Jurkat, Clone E6-1 (cell line): Measurements from ENCODE around the gene FOXE3.
"Not testable (repeated sequence)": the region's sequence is repeated elsewhere in the genome, so short reads cannot be mapped to it uniquely, and the experiment has no call there.

Experiments
- DNase-seq: peaks from one replicate; pipeline ENCODE4 v3.0.0-alpha.2; 2011; ENCODE audit warnings: low read depth, low spot score
- H3K4me3 ChIP-seq: 2 replicates; pipeline ENCODE4 v1.5.1; 2011; ENCODE audit warnings: mild to moderate bottlenecking, low read length, control low read depth, moderate library complexity

FOXE3 gene

DNA sequence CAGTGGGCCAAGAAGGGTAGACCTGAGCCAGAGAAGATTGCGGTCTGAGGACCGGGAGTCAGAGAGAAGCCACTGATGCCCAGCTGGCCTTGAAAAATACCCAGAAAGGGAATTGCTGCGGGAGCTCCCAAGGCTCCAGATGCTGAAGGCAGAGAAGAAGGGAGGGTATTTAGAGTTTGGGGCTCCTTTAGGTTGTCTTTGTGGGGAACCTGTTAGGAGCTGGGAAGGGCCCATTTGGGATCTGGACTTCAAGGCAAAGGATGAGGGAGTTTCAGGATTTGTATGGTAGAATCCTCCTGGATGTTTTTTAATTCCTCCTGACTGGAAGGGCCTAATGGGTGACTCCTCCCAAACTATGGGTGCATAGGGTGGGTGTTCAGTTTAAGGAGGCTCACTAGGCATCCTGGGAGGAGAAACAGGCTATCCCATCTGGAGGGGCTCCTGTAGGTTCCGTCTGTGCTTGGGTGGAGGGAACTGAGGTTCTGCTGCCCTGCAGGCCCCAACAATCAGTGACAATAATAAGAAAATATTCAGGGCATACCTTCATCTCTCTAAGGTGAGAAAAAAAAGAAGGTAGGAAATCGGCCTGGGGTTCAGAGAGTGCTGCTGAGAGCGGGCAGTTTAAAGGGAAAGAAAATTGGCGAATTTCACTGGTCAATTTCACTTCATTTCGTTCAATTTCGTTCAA lies 26.9 kb downstream of the FOXE3 start:
- H3K4me3 ChIP-seq, result no peak overlapping the region
- DNase-seq, result no peak

DNA sequence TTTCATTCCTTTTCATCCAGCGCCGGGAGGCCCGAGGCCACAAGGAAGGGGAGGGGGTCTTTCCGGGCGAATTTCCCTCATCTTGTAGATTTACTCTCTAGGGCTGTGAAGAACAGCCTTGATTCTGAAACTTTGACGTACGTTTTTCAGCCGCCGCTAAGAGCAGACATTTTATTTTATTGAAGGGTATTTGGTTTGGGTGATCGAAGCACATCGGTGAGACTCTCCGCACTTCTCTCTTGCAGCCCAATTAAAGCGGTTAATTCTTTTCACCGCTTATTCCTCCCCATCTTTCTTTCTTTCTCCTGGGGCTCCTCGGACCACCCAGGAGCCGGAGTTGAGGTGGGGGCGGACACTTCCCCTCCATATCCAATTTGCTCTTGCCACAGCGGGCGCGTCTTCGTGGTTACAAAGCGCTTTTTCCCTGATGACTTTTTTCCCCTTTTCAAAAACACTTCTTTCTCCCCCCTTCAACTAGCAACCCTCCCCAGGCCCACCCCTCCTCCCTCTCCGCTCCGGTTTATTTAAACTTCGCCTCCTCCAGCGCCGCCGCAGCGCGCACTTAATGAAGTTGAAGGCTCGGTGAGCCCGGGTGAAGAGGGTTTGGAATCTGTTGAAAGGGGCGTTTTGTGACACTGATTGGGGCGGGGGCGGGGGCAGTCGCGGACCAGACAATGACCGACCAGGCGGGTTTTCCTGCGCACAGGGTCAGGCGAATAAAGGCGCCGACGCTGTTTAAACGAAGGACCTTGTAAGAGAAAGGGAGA lies 27.6 kb downstream of the FOXE3 start:
- DNase-seq, result no peak
- no peak overlapping the region for H3K4me3 ChIP-seq

DNA sequence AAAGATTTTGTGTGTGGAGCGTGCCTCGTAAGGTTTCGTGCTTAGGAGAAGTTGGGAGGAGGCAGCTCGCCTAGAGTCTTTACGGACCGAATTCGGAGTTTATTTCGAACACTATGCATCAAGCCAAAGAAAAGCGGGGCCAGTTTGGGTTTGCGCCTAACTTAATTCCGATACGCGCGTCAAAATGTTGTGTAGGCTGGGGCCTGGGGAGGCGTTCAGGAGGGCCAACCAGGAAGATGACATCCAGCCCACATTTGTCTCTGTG lies 28.1 kb downstream of the FOXE3 start:
- no peak overlapping the region for H3K4me3 ChIP-seq
- no peak for DNase-seq

DNA sequence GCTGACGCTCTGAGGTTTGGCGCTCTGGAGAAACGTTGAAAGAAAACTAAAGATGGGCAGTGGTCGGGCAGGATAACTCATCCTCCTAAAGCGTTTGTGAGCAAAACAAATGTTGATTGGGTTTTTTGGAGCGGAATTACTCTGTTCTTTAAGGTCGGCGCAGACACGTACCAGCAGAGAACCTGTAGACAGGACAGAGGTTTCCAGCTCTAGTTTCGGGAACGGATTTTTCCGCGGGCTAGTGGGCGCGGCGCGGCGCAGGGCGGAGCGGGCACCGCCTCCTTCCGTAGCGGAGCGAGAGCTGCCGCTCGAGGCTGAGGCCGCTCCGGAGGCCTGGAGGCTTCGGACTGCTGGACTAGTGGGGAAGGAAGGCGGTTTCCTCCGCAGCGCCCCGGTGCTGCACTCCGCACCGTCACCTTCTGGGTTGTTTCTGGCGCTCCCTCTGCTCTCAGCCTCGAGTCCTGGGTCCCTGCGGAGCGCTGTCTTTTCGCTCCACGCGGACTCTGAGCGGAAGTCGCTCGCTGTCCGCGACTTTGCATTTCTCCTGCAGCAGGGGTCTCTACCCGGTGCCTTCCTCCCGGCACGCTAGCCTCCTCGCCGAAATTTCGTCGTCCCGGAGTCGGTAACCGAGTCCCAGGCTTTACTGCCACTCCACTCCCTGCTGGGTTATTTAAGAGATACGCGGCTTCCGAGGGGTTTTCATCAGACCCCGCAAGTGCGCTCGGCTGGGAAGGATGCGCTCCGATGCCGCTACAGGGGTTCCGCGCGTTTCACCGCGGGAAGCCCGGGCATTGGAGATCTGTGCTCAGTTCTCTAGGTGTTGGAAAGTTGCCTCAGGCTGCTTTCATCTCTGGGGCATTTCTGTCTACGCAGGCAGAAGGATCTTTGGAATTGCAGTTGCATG lies 28.7 kb downstream of the FOXE3 start:
- H3K4me3 ChIP-seq, result no peak overlapping the region
- no peak for DNase-seq

DNA sequence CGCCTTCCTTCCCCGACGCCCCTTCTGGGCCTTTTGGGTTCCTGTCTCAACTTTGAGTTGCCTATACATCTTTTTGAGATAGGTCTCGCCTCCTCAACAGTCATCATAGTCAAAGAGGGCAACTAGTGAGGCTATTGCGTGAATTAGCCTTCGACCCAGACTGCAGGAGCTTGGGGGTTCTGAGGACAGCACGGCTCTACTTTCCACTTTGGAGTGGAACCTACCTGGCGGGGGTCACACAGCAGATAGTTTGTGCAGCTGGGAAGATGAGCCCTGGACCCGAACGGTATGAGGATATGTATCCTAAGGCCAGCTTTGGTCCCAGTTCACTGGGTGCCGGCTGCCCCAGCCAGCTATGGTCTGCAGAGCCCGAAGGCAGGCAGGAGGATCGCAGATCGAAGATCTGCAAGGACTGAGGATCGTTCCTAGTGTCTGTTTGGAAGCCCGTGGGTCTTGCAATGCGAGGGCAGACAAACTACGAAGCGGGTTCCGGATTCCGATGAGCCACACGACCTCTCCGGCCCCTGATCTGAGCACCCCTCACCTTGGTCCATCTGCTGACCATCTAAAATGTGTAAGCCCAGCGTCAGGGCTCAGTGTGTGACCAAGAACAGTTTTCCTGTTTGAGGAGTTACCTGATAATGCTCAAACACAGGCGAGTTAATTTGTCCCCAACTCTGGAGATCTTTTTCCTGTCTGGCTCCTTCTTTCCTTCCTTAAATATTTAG lies 29.9 kb downstream of the FOXE3 start:
- DNase-seq, result no peak
- no peak overlapping the region for H3K4me3 ChIP-seq

DNA sequence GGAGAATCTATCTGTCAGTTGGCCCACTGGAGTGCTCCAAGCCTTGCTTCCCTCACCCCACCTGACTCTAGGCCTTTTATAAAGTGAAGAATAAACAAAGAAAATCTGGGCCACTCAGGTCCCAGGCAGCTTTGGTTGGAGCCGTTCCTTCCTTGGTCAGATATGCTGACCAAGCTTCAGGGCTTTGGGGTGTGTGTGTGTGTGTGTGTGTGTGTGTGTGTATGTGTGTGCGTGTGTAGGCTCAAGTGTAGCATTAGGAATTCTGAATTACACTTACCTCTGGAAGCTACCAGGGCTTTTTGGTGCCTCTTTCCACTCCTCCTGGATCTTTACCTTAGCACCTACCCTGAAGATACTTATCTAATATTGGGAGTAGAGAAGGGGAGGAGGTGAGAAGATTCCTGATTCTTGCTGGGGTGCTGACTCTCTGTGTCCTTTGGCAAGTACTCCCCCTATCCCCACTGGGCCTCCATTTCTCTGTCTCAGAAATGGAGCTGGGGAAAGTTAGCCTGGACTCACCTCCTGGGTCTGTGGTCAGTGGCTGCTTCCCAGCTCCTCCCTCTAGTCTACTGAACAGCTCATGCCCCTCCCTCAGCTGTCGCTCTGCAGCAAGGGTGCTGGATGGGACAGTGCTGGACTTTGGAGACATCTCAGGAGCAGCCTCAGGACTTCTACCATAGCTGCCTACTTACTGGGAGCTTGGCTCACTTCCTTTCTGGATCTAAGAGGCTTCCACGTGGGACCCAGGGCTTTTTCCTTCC lies 32.6 kb downstream of the FOXE3 start:
- DNase-seq, result no peak
- H3K4me3 ChIP-seq, result no peak overlapping the region

DNA sequence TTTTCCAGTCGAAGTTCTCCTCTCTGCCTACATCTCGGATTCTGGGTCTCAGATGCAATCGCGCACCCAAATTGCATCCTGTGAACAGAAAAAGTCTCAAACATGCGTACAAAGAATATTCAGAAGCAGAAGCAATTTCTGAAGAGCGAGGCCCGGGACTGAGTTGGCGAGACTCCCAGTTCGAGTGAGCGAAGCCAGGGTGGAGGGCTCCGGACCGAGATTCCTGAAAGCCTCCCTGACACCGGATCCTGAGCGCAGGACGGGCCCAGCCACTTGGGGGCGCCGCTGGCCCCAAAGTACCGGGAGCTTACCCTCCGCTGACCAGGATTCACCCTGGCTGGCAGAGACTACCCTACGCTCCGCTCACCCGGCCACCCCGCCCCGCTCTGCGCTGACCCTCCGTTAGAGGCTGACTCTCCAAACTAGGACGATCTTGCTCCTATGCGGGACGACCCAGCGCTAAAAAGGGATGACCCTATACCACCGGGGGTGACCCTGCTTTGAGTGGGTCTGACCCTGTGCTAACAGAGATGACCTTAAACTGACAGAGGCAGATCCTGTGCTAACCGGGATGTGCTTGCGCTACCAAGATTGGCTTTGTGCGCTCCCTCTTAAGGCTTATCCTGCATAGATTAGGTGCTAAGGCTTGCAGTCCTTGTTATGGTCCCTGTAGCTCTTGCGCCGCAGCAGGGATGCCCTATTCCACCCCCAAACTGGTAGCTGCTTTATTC lies 33.9 kb downstream of the FOXE3 start:
- no peak for DNase-seq
- no peak overlapping the region for H3K4me3 ChIP-seq

DNA sequence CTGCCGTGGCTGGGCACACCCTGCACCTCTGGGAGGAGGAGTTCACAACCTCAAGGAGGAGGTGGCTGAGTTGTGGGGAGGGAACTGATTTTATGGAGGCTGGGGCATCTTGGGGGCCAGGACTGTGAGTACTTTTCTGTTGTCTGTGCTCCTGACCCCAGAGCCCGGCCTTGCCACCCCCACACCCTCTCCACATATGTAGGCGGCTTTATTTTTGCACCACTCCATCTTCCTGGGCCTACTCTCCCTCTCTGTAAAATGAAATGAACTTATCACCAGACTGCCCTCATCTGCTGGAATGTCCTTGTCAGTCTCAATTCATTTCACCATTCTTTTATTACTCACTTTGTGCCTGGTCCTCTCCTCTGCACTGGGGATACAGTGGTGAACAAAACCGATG lies 34.5 kb downstream of the FOXE3 start:
- DNase-seq, result no peak
- H3K4me3 ChIP-seq, result no peak overlapping the region

DNA sequence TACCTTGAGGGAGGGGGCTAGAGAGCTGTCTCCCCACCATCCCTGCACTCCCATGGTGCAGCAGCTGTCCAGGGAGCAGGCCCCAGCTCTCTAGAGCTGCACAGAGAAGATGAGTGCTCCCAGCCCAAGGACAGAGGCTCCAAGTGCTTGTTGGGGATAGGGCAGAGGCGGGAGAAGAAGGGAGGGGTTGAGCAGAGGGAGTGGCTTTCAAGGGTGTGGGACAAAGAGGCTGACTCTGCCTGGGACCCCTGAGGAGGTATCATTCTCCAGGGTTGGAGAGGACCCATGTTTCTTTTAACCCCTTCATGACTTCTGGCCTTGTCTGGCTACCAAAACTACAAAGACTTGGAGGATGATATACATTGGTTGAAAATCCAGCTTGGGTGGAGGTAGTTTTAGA lies 36.3 kb downstream of the FOXE3 start:
- no peak for DNase-seq
- H3K4me3 ChIP-seq, result no peak overlapping the region

DNA sequence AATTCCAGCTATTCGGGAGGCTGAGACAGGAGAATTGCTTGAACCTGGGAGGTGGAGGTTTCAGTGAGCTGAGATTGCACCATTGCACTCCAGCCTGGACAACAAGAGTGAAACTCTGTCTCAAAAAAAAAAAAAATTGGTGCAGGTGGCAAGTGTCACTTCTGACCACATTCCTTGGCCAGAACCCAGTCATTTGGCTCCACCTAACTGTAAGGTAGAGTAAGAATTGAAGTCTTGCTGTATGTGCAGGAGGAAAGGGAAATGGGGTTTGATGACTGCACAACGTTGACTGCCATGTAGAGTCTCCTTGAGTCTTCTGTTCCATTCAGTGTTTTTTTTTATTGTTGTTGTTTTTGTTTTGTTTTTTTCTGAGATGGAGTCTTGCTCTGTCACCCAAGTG lies 37.8 kb downstream of the FOXE3 start:
- DNase-seq, H3K4me3 ChIP-seq: not testable (repeated sequence)

DNA sequence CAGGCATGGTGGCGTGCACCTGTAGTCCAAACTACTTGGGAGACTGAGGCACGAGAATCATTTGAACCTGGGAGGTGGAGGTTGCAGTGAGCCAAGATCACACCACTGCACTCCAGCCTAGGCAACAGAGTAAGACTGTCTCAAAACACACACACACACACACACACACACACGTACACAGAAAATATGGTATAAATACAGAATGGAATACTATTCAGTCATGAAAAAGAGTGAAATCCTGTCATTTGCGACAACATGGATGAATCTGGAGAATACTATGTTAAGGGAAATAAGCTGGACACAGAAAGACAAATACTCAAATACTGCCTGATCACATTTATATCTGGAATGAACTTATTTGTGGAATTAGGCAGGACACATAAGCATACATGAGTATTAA lies 40.2 kb downstream of the FOXE3 start:
- no peak for DNase-seq
- no peak overlapping the region for H3K4me3 ChIP-seq

DNA sequence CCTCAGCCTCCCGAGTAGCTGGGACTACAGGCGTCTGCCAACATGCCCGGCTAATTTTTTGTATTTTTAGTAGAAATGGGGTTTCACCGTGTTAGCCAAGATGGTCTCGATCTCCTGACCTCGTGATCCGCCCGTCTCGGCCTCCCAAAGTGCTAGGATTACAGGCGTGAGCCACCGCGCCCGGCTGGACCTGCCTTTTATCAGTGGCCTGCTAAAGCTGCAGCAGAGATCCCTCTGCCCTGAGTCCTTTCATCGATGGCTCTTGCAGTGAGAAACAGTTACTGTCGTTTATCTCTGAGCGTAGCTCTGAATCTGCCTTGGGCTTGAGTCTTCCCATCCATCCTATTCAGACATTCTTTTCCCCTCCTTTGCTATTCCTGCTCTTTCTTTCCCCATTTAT lies 41.5 kb downstream of the FOXE3 start:
- DNase-seq, H3K4me3 ChIP-seq: not testable (repeated sequence)

DNA sequence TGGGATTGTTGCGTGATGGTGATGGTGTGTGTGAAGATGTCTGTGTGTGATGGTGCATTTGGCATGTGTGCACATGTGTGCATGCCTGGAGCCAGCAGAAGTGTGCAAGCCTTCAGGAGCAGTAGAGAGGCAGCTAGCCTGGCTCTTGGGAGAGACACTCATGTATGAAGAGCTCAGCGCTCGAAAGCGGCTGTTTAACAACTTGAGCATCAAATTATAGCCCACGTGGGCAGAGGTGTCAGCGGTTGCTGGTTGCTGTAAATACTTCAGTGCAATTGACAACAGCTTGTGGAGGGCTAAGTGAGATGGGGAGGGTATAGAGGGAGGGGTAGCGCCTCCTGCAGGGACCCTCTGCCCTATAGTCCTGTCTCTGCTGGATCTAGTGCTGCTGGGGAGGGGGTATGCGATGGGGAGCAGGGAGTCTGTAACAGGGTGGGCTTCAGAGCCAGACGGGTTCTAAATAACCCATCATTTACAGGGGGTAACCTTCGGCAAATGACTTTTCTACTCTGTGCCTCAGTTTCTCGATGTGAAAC lies 43.2 kb downstream of the FOXE3 start:
- no peak for DNase-seq
- H3K4me3 ChIP-seq, result no peak overlapping the region

DNA sequence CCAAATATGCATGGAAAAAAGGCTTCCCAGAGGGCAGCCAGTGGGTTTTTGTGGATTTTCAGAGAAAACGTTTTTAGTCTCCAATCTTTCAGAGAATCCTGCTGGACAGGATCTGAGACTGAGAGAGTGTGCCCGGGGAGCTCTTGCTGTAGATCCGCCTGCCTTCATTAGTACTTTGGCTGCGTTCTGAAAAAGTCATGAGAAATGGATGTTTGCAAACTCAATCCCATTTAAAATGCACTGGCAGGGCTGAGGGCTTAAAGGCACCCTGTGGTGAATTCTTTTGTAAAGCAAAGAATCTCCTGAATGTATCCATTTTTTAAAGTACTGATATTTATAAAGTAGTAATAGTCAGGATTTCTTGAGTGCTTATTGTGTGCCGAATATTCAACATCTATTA lies 44.0 kb downstream of the FOXE3 start:
- no peak overlapping the region for H3K4me3 ChIP-seq

DNA sequence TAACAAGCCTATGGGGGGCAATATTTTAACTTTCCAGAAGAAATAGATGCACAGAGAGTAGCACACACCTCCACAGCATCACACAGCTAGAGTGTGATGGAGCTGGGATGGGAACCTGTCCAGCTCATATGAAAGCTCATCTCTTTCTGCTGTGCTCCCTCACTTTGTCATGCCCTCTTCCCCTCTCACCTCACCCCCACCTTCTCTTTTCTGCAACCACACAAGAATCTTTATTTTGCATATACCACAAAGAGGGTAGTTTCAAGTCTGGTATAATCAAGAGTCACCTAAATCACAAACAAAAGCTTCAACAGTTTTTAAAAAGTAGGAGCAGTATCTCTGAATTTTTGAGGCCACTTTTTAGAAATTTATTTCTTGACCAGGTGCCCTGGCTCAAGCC lies 44.4 kb downstream of the FOXE3 start:
- H3K4me3 ChIP-seq, result no peak overlapping the region
- DNase-seq, result no peak

More for the DNA sequence above, 44.0 kb downstream of the FOXE3 start:
- no peak for DNase-seq

DNA sequence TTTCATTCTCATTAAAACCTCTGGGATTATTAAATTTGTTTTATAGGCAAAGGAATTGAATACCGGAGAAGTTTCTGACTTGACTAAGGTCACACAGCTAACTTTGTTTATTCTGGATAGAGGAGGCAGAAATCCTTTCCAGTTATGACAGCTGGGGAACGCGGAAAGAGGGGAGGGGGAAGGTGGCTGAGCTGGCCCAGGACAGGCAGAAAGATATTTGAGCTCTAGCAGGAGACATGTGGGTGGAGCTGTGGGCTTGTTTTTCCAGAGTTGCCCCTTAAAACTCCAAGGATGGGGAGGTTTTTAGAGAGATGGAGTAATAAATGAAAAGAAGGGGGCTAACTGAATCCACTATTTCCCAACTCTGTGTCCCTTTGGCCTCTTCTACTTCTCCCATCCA lies 49.5 kb downstream of the FOXE3 start:
- no peak overlapping the region for H3K4me3 ChIP-seq
- DNase-seq, result no peak
